Activated CD8-positive, alpha-beta memory T cell treated with anti-CD3 and anti-CD28 coated beads for 36 hours (primary cell): ENCODE measurements around the gene TMEM235. TPM values are rescaled to one million over a fixed set of nuclear protein-coding genes. Genes with fewer than 3 reads are reported as not detected.

Experiments
- CTCF ChIA-PET: fragments of 350-600 bp; sonication (Branson Sonifier 250); formaldehyde crosslinking; loops from one replicate; lab custom pipeline; 2021; ENCODE audit warnings: antibody characterized with exemption; lab: Charles Lee
- POLR2A ChIA-PET: fragments of 350-600 bp; sonication (Branson Sonifier 250); formaldehyde crosslinking; loops from one replicate; lab custom pipeline; 2021; ENCODE audit warnings: antibody characterized with exemption; lab: Charles Lee
- total RNA-seq, 2 experiments: library from RNA; stranded (reverse); gene quantifications; one replicate each; pipeline ENCODE4 v1.2.3, GENCODE V29; 2021

The TMEM235 gene
- total RNA-seq, 2 experiments from 2014 or later = not detected

DNA sequence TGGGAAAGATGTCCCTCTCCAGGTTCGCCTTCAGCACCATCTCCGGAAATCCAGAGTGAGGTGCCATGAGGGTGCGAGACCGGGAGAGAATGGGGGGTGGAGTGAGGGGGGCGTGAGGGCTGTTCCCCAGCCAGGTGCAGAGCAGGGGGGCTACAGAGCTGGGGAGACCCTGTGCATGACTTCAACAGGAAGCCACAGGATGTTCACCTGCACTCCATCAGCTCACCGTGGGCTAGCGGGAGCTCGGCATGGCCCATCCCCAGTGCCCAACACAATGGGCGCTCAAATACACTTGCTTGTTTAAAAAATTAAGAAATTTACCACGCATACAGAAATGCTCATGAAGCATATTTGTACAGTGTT is 27.7 kb downstream of the TMEM235 start:
- POLR2A ChIA-PET = no interaction called here
- CTCF ChIA-PET = no interaction called here

DNA sequence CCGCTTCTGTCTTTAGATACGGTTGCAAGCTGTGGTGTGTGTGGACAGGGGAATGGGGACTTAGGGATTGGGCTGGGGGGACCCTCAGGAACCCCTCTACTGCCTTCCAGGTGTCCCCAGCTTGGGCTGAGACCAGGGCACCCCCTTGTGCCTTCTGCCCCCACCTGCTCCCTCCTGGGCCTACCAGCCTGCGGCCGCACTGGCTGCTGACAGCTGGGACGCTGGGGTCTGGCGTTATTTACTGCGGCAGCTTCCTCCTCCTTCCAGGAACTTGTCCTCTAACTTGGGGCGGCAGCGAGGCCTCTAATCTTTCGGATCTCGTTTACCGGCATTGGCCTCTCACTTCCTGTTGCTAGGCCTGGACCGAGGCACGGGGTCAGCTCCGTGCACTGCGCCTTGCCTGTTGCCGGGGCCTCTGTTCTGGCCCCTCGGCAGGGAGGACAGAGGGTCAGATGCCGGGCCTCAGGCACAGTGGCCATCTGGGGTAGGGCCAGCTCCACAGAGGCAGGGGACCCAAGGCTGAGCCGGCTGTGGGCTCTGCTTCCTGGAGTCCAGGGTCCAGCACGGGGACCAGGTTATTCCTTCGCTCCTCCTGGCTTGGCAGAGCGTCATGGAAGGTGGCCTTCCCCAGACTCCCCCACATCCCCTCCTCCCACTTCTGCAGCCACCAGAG is 31.8 kb downstream of the TMEM235 start:
- ChIA-PET CTCF (no interaction called here), POLR2A (no interaction called here)

DNA sequence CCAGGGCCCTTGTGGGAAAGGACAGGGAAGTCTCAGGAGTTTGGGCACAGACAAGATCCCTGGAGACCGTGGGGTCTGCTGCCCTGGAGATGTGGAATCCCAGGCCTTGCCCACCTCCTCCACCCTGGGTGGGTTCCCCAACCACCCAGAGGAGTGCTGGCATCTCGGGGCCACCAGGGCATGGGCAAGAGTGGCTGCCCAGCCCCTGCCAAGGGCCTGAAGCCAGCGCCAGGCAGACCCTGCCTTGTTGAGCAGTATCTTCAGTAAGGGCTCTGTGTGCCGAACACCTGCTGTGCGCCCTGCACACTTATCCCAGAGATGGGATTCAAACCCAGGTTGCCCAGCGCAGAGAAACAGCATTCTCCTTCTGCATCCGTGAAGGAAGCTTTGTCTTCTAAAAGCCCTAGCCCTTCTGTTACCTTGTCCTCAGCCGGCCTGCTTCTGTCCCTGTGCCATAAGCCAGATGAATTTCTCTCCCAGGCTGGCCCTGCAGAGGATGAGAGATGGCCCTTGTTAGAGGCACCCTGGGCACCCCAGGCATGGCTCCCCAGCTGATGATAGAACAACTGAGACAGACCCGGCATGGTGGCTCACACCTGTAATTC is 32.4 kb downstream of the TMEM235 start:
- ChIA-PET POLR2A (no interaction called here), CTCF (no interaction called here)

DNA sequence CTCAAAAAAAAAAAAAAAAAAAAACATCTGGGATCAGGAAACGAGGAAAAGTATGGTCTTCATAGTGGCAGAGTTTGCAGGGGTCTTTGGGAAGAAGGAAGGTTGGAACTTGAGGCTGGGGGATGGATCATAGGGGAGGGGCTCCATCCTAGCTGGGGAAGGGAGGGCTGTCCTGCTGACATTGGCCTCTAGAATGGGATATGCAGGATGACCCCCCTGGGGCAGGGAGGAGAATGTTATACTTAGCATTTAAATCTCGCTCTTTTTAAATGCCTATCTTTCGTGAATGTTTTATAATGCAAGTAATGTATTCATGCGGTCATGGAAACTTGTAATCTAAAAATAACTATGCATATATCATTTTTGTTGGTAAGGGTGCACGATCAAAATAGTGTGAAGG is 33.2 kb downstream of the TMEM235 start:
- ChIA-PET POLR2A (no interaction called here), CTCF (interaction anchor here (0.7 kb wide), 1 partner anchor 49 kb away, joined by 3 read pairs; no protein-coding TSS in a partner anchor)

DNA sequence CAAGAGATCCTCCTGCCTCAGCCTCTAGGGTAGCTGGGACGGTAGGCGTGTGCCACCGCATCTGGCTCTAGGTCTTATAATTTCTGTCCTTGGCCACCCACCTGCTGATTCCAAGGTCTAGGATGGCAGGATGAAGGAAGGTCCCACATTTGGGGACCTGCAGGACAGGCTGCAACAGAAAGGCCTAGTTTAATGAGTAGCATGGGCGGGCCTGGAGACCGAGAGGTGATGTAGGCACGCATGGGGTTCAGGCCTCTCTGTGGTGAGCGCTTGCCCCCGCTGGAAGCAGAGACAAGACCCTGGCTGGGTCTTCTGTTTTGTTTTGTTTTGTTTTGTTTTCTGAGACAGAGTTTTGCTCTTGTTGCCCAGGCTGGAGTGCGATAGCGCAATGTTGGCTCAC is 33.7 kb downstream of the TMEM235 start:
- POLR2A ChIA-PET = no interaction called here
- CTCF ChIA-PET = interaction anchor here (0.7 kb wide), 1 partner anchor 48 kb away, joined by 3 read pairs; no protein-coding TSS in a partner anchor

DNA sequence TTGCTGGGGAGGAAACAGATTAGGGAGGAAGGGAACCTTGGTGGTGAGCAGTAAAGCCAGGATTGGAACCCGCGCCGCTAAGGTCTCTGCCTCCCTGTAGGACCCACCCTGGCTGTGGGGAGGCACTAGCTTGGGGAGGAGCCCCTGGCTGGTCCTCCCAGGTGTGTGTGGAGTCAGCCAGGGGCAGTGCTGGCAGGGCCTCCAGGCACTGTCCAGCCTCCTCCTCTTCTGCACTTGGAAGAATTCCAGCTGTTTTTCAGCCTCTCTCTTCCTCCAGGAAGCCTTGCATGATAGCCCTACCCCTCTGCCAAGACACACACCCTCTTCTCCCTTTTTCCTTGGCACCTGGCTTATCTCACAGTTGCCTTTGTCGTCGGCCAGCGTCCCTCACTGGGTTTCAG is 34.8 kb downstream of the TMEM235 start:
- POLR2A ChIA-PET = no interaction called here
- CTCF ChIA-PET = interaction anchor here (1.0 kb wide), 1 partner anchor 15 kb away, joined by 3 read pairs; no protein-coding TSS in a partner anchor

DNA sequence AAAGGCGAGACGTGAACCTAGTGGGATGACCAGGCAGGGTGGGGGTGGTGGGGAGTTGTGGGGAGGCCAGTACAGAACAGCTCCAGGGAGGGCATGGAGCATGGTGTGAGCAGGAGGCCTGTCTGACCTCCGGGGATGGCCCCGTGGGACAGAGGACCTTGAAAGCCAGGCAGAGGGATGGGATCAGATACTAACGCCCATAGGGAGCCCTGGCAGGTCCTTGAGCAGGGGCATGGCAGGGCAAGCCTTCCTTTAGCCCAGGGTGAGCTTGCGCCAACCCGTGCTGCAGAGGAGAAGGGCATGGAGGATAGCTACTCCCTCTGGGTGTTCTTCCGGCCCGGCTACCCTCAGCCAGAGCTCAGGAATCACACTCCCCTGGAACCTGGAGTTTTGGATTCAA is 35.3 kb downstream of the TMEM235 start:
- CTCF ChIA-PET = interaction anchor here (1.0 kb wide), 1 partner anchor 16 kb away, joined by 3 read pairs; no protein-coding TSS in a partner anchor
- POLR2A ChIA-PET = no interaction called here

DNA sequence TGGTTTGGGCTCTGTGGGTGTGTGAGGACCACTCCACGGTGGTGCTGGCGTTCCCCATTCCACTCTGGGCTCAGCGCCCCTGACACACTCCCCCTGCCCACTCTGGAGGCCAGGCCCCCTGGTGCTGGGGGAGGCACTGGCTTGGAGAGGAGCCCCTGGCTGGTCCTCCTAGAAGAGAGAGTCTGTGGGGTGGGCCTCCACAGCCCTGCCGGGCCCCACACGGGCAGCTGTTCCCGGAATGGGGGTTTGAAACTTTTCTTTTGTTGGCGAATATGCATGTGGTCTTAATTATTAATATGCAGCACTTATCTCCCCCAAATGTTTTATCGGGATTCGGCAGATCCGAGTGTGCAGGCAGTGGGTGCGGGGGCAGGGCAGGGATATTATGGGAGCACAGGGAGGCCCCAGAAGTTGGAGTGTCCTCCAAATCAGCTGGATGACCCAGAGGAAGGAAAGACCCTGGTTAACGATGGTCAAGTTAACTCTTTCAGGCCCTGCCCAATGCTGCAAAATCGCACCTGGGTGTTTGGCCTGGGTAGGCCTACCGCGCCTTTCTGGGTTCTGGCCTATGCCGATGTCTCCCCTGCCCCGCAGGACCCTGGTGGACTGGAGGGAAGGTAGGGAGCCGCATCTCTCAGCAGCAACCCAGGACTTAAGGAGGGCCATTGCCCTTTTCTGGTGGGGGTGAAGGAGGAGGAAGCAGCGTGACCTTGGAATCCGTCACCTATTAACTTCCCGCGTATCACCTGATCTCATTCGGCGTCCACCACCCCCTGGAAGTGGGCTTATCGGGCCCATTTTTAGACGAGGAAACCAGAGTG is 36.0 kb downstream of the TMEM235 start:
- ChIA-PET CTCF (interaction anchor here (1.0 kb wide), 1 partner anchor 16 kb away, joined by 3 read pairs; no protein-coding TSS in a partner anchor), POLR2A (no interaction called here)

DNA sequence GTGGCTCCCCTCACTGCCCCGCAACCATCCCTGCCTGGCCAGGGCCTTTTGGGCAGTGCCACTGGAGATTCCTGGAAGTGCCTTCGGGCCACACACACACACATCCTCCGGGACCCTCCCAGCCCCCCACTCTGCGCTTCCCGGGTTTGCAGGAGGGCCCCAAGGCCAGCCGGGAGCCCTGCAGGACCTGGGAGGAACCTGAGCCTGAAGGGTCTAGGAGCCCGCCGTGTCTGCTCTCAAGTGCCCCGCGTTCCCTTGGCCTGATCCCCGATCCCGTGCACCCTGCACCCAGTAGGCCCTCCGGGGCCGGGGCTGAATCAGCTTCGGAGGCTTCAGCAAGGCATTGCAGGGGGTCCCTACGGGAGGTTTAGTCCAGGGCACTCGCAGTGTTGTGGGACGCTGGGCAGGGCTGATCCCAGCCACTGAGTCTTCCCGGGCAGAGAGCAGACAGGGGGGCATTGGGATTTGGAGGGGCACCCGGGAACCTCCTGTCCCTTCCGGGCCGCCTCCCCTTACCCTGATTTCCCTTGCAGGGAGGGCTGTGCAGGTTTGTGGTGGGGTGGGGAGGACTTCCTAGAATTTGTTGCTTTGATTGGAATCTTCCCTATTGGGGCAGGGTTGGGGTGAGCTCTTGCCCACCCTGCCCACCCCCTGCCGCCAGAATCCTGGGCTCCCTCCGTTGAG is 36.9 kb downstream of the TMEM235 start:
- ChIA-PET CTCF (interaction anchor here (0.6 kb wide), 1 partner anchor 236 kb away, joined by 3 read pairs; no protein-coding TSS in a partner anchor), POLR2A (no interaction called here)

DNA sequence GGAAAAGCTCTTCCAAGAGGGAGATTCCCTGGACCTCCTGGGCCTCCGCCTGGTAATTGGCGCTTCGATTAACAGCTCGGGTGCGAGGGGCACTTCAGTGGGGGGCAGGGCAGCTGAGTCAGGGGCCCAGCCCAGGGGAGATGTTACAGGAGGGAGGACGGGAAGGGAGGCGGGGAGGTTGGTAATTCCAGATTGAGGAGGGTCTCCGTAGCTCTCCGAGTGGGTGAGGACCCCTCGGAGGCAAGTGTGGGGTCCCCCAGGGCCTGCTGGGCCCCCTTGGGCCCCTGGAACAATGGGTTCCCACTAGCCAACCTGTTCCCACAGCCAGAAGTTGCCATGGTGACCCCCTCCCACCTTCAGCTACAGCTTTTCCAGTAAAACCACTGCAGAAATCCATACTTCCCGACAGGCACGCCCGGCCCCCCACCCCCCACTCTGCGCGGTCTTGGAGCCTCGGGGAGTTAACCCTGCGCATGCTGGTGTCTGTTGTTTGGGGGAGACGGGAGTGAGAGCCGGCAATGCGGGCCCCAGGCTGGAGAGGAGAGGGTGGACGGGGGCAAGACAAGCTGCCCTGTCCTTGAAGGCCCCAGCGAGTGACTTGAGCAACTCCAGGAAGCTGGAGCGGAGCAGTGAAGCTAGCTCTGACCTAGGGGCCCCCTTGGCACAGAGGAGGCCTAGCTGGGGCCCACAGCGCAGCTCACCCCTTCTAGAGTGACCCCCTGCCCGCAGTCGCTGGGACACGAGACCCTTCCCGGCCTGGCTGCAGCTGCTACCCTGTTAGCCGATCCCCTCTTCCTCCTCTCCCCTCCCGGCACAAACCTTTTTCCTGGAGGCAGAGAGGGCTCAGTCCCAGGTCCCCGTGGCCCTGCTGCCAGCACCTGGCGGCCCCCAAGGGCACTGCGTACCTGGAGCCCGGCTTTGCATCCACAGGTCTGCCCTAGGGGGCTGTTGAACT is 37.8 kb downstream of the TMEM235 start:
- ChIA-PET CTCF (interaction anchor here (0.6 kb wide), 1 partner anchor 235 kb away, joined by 3 read pairs; no protein-coding TSS in a partner anchor), POLR2A (no interaction called here)

DNA sequence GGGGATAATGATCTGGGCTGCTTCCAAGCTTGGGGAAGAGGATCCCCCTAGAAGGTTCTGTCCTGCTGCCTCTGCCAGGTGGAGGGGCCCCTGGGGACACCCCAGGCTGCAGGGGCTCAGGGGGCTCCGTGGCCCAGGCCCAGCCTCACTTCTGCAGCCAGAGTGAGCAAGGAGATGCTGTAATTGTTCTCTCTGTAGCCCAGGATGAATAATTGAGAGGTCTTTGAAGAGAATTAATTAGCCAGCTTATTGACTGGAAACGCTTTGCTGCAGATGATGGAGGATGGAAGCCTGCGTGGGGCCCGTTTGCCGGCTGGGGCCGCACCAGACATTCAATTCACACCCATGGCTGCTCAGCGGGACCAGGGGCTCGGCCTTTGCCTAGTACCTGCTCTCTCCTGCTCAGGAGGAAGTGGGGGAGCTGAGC is 38.5 kb downstream of the TMEM235 start:
- CTCF ChIA-PET = no interaction called here
- POLR2A ChIA-PET = no interaction called here

DNA sequence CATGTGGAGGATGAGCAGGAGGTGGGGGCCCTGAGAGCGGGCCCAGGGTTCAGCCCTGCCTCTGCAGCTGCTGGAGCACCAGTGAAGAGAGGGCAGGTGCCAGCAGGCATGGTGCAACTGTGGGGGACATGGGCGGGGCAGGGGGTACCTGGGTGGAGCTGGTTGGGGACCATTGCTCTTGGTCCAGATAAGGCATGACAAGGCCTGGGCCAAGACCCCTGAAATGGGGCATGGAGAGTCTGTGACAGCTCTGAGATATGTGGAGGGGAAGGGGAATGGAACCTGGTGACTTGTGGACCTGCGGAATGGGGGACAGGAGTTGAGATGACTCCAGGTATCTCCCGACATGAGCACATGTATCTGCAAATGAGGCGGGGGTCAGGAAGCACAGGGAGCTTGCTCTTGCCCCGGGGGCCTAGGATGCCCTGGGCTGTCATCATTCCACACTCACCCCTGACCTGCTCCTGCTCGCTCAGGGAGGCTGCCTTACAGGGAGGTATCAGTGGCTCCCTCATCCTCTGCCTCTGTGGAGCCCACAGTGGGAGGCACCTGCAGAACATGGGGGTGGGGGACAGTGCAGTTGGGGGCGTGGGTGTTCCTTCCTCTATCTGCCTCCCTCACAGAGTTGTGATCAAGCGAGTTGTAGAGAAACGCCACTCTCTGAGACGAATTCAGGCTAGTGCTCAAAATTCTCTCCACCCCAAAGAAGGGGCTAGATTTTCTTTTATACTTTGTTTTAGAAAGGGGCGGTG is 40.2 kb downstream of the TMEM235 start:
- ChIA-PET CTCF (no interaction called here), POLR2A (no interaction called here)

DNA sequence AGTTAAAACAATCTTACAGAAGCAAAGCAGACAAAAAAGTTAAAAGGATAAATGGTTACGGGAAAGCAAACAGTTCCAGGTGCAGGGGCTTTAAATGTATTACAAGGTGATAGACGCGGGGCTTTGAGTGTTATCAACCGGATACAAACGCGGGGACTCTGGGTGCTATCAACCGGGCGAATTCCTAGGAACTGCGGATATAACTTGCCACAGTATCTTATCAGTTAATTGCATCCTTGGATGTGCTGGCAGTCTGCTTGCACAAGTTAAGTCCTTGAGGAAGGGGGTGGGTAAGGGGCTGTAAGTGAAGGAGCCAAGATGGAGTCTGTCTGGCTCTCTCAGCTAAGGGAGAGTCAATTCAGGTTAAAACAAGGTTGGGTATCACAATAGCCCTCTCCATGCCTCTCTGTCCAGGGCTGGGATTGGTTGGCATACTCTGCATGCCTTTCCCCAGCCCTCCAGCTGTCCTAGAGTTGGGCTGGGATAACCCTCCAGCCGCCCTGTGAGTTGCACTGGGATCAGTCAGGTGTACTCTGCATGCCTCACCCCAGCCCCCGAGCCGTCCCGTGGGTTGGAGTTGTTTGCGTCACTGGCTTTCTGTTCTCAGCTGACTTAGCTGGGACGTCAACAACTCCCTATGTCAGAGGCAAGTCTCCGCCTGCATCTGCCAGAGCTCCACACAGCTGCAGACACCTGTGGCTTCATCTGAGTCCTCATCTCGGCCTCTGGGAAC is 40.9 kb downstream of the TMEM235 start:
- POLR2A ChIA-PET = no interaction called here

DNA sequence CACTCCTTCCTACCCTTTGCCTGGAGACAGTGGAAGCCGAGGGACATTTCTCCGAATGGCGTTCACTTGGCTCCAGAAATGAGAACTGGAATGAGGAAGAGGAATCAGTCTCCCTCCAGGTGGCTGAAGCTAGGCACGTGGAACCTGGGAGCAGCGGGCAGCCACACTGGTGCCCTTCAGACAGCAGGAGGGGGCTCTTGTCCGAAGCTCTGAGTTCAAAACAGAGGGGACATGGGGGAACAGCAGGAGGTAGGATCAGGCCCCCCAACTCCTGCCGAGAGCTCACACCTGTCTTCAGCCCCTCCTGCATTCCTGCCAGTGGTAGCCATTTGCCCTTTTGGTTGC is 41.5 kb downstream of the TMEM235 start:
- POLR2A ChIA-PET = no interaction called here
- CTCF ChIA-PET = no interaction called here

More for the DNA sequence above, 40.9 kb downstream of the TMEM235 start:
- CTCF ChIA-PET = no interaction called here

DNA sequence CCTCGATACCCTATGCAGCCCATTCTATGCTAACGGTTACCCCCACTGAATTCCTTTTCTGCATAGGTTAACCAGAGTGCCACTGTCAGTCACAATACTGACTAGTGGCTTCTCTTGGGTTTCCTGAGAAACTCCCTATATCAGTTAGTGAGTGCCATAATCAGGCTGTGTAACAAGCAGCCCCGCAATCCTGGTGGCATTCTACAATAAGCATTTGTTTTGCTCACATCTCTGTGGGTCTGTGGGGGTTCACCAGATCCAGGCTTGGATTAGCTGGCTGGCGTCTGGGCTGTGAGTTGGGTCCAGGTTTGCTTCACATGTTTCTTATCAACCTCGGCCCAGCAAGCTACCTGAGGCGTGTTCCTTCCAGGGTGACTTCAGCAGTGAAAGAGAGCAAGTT is 42.4 kb downstream of the TMEM235 start:
- ChIA-PET POLR2A (no interaction called here), CTCF (no interaction called here)

DNA sequence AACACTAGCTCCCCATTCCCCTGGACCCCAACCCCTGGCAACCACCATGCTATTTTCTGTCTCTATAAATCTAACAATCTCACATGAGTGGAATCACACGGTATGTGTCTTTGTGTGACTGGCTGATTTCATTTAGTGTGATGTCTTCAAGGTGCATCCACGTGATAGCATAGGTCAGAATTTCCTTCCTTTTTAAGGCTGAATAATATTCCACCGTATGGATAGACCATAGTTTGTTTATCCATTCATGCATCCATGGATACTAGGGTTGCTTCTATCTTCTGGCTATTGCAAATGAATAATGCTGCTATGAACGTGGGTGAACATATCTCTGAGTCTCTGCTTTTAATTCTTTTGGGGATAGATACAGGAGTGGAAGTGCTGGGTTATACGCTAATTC is 43.9 kb downstream of the TMEM235 start:
- ChIA-PET POLR2A (no interaction called here), CTCF (no interaction called here)
